Stimulated activated CD8-positive, alpha-beta memory T cell treated with anti-CD3 and anti-CD28 coated beads, Interleukin-4, amount 100 ng/mL, for 24 hours (primary cell): ENCODE data around the gene TRIM49D2.
"Not testable (repeated sequence)": the region's sequence is repeated elsewhere in the genome, so short reads cannot be mapped to it uniquely, and the experiment has no call there.

Experiments
- DNase-seq: peaks from one replicate; pipeline ENCODE4 v3.0.0-alpha.2; 2020; ENCODE audit warnings: low read depth

Gene TRIM49D2

GRCh38 chr11:89923764-89924163 lies at the start of gene TRIM49D2:
TRIM49D2 (plus strand) TSS chr11:89924064; CDS start chr11:89926762, 2,698 bp downstream.
- DNase-seq: not testable (repeated sequence)

GRCh38 chr11:89877511-89877910 lies 46.4 kb upstream of the TRIM49D2 start:
- not testable (repeated sequence) for DNase-seq

GRCh38 chr11:89893245-89893644 lies 30.6 kb upstream of the TRIM49D2 start:
- not testable (repeated sequence) for DNase-seq

GRCh38 chr11:89900809-89901208 lies 23.1 kb upstream of the TRIM49D2 start:
- not testable (repeated sequence) for DNase-seq

- DNase-seq: no peak
These were observed 1.6 kb upstream of the TRIM49D2 start, which contains the start of gene TRIM49D1 for GRCh38 chr11:89922195-89922660. TRIM49D1 (minus strand) TSS chr11:89922245; CDS start chr11:89917710, 4,535 bp downstream.

GRCh38 chr11:89960833-89961232 lies 37.0 kb downstream of the TRIM49D2 start:
- DNase-seq: not testable (repeated sequence)

- not testable (repeated sequence) for DNase-seq
These were observed 41.9 kb downstream of the TRIM49D2 start, which contains the start of gene TRIM64 for GRCh38 chr11:89965737-89966136. TRIM64 (plus strand) TSS chr11:89966037; CDS start chr11:89968504, 2,467 bp downstream.
